Kidney tubule cell (primary cell): ENCODE data around the gene VWA2.

Source experiments
- DNase-seq: peaks from one replicate; pipeline ENCODE4 v3.0.0-alpha.2; 2018; ENCODE audit warnings: low spot score

Gene VWA2

GRCh38 chr10:114300036-114300645, 61.1 kb downstream of the VWA2 start:
- DNase-seq, result no peak

GRCh38 chr10:114301177-114301576, 62.1 kb downstream of the VWA2 start:
- DNase-seq, result peak; percentile 79

DNA sequence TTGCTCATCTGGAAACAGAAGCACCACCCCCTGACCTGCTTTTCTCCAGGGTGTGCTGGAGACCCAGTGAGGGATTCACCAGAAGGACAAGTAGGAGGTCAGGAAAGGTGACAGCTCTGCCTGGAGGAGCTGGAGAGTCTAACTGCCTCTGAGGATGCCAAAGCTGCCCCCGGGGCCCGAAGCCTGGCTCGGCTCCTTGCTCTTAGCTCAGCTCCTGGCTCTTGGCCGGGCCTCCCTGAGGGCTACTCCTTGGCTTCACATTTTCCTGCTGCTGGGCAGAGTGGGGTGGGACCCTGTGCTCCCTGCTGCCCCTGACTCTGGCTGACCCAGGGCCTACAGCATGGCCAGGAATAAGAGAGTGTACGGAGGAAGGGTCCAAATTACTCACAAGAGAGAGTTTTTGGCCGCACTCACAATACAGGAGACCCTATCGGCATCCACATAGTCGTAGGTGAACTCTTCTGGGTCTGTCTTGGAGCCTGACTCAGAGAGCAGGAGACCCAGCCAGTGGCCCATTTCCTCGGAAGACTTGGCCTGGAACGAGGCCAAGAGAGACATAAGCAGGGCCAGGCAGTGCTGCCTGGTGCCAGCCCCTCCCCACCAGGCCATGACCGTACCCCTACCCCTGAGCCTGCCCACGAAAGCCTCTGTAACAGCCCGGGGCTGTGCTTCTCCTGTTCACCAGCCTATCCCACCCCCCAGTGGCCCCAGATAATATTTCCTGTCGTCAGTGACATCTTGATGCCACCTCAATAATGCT, 63.1 kb downstream of the VWA2 start:
- peak; percentile 33 for DNase-seq

DNA sequence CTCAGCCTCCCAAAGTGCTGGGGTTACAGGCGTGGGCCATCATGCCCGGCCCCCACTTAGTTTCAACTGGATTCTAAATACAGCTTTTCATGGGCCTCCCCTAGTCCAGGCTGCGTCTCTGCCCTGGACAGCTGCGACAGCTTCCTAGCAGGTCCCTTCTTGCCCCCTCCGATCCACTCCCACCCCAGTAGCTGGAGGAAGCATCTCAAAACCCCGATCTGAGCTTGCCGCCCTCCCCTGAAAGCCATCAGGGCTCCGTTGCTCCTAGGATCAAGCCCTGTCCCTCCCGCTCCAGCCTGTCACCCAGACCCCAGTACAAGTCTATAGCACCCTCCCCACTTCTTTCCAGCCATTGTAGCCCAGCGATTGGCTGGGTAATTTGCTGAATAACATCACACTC, 64.5 kb downstream of the VWA2 start:
- no peak for DNase-seq

- peak; percentile 91 for DNase-seq
These were observed 65.0 kb downstream of the VWA2 start for GRCh38 chr10:114304017-114304570.

GRCh38 chr10:114304571-114305421, 65.7 kb downstream of the VWA2 start:
- no peak for DNase-seq

DNA sequence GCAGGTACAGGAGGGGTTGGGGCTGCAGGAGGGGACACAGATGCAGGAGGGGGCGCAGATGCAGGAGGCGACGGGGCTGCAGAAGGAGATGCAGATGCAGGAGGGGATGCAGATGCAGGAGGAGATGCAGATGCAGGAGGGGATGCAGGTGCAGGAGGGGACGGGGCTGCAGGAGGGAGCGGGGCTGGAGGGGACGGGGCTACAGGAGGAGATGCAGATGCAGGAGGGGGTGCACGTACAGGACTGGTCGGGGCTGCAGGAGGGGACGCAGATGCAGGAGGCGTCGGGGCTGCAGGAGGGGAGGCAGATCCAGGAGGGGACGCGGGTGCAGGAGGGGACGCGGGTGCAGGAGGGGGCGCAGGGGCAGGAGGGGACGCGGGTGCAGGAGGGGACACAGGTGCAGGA, 66.5 kb downstream of the VWA2 start:
- no peak for DNase-seq

DNA sequence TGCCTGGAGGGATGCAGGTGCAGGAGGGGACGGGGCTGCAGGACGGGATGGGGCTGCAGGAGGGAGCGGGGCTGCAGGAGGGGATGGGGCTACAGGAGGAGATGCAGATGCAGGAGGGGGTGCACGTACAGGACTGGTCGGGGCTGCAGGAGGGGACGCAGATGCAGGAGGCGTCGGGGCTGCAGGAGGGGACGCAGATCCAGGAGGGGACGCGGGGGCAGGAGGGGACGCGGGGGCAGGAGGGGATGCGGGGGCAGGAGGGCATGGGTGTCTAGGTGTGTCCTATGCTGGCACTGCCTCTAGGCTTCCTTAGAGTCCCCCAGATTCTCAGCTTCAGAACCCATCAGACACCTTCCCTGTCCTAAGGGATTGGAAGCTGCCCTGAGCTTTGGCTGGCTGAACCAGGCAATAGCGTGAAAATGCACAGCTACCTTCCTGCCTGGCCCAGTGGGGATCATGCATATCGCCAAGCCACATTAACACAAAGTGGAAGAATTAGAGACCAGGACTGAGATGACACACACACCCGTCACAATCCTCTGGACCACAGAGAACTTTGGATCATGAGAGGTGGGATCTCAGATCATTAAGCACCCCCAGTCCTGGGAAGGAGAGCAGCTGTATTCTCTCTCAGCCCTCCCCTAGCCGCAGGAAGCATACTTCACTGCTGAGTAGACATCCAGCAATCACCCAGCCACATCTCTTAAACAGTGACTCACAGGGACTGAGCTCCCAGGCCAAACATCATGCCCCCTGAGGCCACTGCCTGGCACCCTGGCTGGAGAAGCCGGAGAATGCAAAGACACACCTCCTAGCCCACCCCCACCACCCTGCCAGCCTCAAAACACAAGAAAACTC, 67.3 kb downstream of the VWA2 start:
- peak; percentile 99 for DNase-seq

- no peak for DNase-seq
These were observed 68.7 kb downstream of the VWA2 start for GRCh38 chr10:114307731-114308130.

DNA sequence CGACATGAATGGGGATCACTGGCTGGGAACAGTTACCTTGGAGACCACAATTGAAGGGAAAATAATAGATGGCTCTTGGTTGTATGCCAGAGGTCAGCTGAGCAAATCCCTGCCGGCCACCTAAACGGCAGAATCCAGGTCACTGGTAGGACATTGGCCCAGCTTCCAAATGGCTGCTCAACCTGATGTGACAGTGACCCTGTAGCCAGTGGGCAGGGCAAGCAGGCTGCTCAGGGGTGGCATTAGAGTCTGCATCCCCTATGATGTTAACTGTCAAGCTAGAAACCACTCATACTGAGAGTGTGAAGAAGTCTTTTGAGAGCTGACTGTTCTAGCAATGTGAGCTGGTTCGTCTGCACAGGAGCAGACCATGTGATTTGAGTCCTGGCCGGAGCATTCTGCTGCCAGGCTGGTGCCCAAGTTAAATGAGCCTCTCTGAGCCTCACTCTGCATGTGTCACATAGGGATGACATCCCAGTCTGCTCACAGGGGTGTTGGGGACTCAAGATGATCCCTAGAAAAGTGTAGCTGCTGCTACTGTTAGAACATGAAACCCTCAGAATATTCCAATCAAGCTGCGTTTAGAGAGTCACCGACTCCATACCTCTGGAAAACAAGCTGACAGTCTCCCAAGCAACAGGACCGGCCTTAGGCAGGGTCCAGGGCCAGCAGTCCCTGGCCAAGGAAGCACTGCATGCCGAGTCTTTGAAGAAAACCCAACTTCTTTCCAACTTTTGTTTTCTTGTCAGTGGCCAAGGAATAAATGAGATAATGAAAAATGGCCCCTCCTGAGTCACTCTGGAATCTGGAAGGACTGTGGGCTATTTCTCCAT, 69.7 kb downstream of the VWA2 start:
- DNase-seq, result peak; percentile 34

DNA sequence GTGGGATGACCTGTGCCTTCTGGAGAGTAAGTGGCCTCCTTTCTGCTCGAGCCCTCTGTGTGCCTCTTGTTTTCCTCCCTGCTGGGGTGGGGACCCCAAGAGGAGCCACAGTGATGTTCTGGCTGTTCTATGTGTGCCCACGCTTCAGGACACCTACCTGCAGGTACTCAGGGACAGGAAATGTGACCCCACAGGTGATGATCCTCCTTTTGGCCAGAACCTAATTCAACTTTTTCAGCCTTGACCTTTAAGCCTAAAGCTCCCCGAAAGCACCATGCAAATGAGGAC, 70.3 kb downstream of the VWA2 start:
- no peak for DNase-seq

GRCh38 chr10:114310346-114310745, 71.3 kb downstream of the VWA2 start:
- no peak for DNase-seq

DNA sequence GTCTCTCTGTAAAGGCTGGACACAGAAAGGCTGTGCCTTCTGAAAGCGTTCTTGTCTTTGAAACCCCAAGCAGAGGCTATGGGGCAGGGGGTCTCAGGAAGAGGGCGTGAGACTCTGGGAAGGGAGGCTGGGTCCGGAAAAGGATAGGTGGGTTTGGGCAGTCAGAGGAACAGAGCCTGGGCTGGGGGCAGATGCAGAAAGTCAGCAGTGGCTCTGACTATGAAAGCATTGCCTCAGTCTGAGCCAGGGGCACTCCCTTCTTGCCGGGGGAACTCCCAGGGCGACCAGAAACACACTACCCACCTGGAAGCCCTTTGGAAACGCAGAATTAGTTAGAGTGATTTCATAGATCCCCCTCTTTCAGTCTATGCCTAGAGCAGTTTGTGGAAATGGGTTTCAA, 72.0 kb downstream of the VWA2 start:
- no peak for DNase-seq

- no peak for DNase-seq
These were observed 72.6 kb downstream of the VWA2 start for GRCh38 chr10:114311496-114312209.

- DNase-seq, result no peak
These were observed 74.1 kb downstream of the VWA2 start for GRCh38 chr10:114313139-114313538.

DNA sequence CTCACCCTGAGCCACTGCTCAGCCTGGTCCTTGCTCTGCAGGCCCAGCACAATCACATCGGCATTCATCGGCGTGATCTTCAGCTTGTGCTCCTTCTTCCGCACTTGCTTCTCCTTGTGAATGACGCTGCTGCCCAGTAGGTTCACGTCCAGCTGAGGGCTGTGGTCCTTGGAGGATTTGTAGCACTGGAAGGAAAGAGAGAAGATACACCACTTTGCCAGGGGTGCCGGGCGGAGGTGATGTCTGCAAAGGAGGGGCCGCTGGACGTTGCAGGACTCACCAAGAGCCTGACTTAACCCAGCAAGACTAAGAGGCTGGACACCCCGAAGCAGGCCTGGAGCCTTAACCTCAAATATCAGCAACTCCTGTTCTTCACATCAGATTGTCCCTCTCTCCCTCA, 74.8 kb downstream of the VWA2 start:
- no peak for DNase-seq

DNA sequence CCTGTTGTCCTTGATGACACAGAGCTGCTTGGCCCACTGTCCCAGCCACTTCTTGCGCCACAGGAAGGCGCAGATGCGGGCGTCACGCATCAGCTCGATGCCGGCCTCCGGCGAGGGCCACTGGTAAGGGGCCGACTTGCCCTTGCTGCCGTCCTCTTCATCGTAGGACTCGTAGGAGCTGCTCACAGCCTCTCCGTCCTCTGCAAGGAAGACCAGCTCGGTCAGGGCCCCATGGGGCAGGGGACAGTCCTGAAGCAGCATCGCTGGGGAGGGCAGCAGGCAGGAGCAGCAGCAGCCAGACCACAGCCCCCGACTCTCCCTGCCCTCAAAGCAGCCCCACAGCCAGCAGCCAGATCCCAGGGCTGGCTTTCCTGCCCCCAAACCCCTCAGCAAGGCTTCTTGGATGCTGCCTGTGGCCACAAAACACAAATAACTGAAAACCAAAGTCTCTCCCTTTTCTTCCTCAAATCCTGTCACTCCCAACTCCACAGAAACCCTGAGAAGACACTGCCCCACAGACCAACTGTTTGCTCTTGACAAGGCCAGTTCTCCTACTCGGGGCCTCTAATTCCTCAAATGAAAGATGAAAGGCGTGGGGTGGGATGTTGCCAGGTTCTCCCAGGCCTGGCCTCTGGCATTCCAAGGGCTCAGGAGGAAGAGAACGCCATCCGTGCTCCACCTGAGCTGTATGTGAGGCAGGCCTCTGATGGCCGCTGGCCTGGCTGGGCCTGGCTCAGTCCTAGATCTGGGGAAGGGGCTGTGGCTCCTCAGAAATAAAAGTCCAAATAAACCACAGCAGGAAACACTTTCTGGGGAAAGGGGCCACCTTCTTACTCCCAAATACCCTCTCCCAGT, 76.7 kb downstream of the VWA2 start:
- DNase-seq, result no peak

GRCh38 chr10:114316744-114317143, 77.7 kb downstream of the VWA2 start:
- DNase-seq, result no peak
